Umbilical cord (tissue), 2 donors: Measurements from ENCODE around the gene TCF7. TPM values are rescaled to one million over a fixed set of nuclear protein-coding genes. Genes with fewer than 3 reads are reported as not detected.

Source experiments
- DNase-seq: peaks from one replicate; pipeline ENCODE4 v3.0.0-alpha.2; 2015; ENCODE audit warnings: low spot score
- total RNA-seq: library from RNA; depleted of rRNA; stranded (reverse); fragments of >200 nt; gene quantifications from one replicate; pipeline ENCODE4 v1.2.3, GENCODE V29; 2014; ENCODE audit warnings: low replicate concordance; ENCODE audit not compliant: insufficient read depth

The TCF7 gene
- total RNA-seq, 1 donor from 2014 or later = 0.96 TPM

GRCh38 chr5:134090522-134090921, 24.0 kb upstream of the TCF7 start:
- DNase-seq = no peak

GRCh38 chr5:134091626-134092121, 22.8 kb upstream of the TCF7 start:
- no peak for DNase-seq

GRCh38 chr5:134092875-134093274, 21.6 kb upstream of the TCF7 start:
- DNase-seq = no peak

- no peak for DNase-seq
These were observed 21.1 kb upstream of the TCF7 start for GRCh38 chr5:134093351-134093750.

- DNase-seq = no peak
These were observed 19.2 kb upstream of the TCF7 start for GRCh38 chr5:134095293-134095692.

- no peak for DNase-seq
These were observed 18.4 kb upstream of the TCF7 start for GRCh38 chr5:134095887-134096589.

GRCh38 chr5:134097211-134097749, 17.2 kb upstream of the TCF7 start:
- DNase-seq = no peak

GRCh38 chr5:134098690-134099089, 15.8 kb upstream of the TCF7 start:
- no peak for DNase-seq

GRCh38 chr5:134099288-134099872, 15.1 kb upstream of the TCF7 start:
- no peak for DNase-seq

GRCh38 chr5:134099939-134100282, 14.6 kb upstream of the TCF7 start:
- DNase-seq = no peak

- peak; percentile 47 for DNase-seq
These were observed 14.0 kb upstream of the TCF7 start for GRCh38 chr5:134100283-134101091.

- DNase-seq = no peak
These were observed 12.6 kb upstream of the TCF7 start for GRCh38 chr5:134101686-134102439.

- DNase-seq = no peak
These were observed 11.1 kb upstream of the TCF7 start for GRCh38 chr5:134103397-134103796.

- DNase-seq = no peak
These were observed 10.4 kb upstream of the TCF7 start for GRCh38 chr5:134103998-134104654.

GRCh38 chr5:134106991-134107701, 7.3 kb upstream of the TCF7 start:
- no peak for DNase-seq

GRCh38 chr5:134107779-134108178, 6.7 kb upstream of the TCF7 start:
- no peak for DNase-seq

GRCh38 chr5:134110382-134110781, 4.1 kb upstream of the TCF7 start:
- DNase-seq = no peak

- DNase-seq = no peak
These were observed 2.5 kb upstream of the TCF7 start for GRCh38 chr5:134111741-134112647.

- no peak for DNase-seq
These were observed 1.6 kb upstream of the TCF7 start for GRCh38 chr5:134112726-134113362.
